GM23338 (cell line): ENCODE results near the gene ITPR3. TPM values are rescaled to one million over a fixed set of nuclear protein-coding genes. Genes with fewer than 3 reads are reported as not detected.

Source experiments
- ATAC-seq: fragments of 200-7000 bp; cut with Tn5 transposase; 3 replicates; pipeline ENCODE4 v1.9.1; 2020
- DNase-seq: peaks from one replicate; pipeline ENCODE4 v3.0.0-alpha.2; 2015; ENCODE audit warnings: low spot score
- H2AFZ ChIP-seq: fragments of 200-600 bp; sonication (generic); 2 replicates; pipeline ENCODE4 v1.8.0; 2016; ENCODE audit warnings: antibody characterized with exemption, mild to moderate bottlenecking, moderate library complexity
- H3F3A ChIP-seq: fragments of 200-600 bp; sonication (generic); replicated peaks from 2 replicates; pipeline ENCODE4 v1.8.0; 2017; ENCODE audit warnings: antibody characterized with exemption, mixed run types, low read depth
- H3K27ac ChIP-seq: fragments of 200-600 bp; sonication (generic); 2 replicates; pipeline ENCODE4 v1.6.1; 2016; ENCODE audit warnings: low read depth
- H3K27me3 ChIP-seq: fragments of 200-600 bp; sonication (generic); 2 replicates; pipeline ENCODE4 v1.8.0; 2016; ENCODE audit warnings: mild to moderate bottlenecking, mixed run types, moderate library complexity; ENCODE audit not compliant: insufficient read depth
- H3K36me3 ChIP-seq: fragments of 200-600 bp; sonication (generic); 2 replicates; pipeline ENCODE4 v1.8.0; 2016; ENCODE audit warnings: mild to moderate bottlenecking; ENCODE audit not compliant: insufficient read depth
- H3K4me1 ChIP-seq: fragments of 200-600 bp; sonication (generic); 2 replicates; pipeline ENCODE4 v1.8.0; 2016; ENCODE audit warnings: mild to moderate bottlenecking, moderate library complexity; ENCODE audit not compliant: insufficient read depth
- H3K4me2 ChIP-seq: fragments of 200-600 bp; sonication (generic); 2 replicates; pipeline ENCODE4 v1.7.1; 2017; ENCODE audit warnings: mixed run types
- H3K4me3 ChIP-seq: fragments of 200-600 bp; sonication (generic); 2 replicates; pipeline ENCODE4 v1.6.1; 2016; ENCODE audit warnings: mixed run types
- H3K79me2 ChIP-seq: fragments of 200-600 bp; sonication (generic); replicated peaks from 2 replicates; pipeline ENCODE4 v1.8.0; 2017; ENCODE audit warnings: mild to moderate bottlenecking; ENCODE audit not compliant: insufficient read depth
- H3K9me2 ChIP-seq: fragments of 200-600 bp; sonication (generic); 2 replicates; pipeline ENCODE4 v1.8.0; 2017; ENCODE audit not compliant: insufficient read depth
- H4K20me1 ChIP-seq: fragments of 200-600 bp; sonication (generic); replicated peaks from 2 replicates; pipeline ENCODE4 v1.8.0; 2017; ENCODE audit warnings: mild to moderate bottlenecking; ENCODE audit not compliant: insufficient read depth
- H3K27ac Mint-ChIP-seq: 2 replicates; pipeline ENCODE4 v1.8.0; 2020; ENCODE audit warnings: inconsistent platforms, mild to moderate bottlenecking, moderate library complexity, mixed read lengths
- H3K27me3 Mint-ChIP-seq: 3 replicates; pipeline ENCODE4 v1.8.0; 2022; ENCODE audit warnings: low read depth, mild to moderate bottlenecking, moderate library complexity, mixed read lengths, inconsistent platforms; ENCODE audit not compliant: insufficient read depth, poor library complexity
- H3K36me3 Mint-ChIP-seq: 3 replicates; pipeline ENCODE4 v1.8.0; 2021; ENCODE audit warnings: low read depth, mild to moderate bottlenecking, inconsistent platforms, moderate library complexity, mixed read lengths
- H3K4me1 Mint-ChIP-seq: 3 replicates; pipeline ENCODE4 v1.8.0; 2020; ENCODE audit warnings: mild to moderate bottlenecking, inconsistent platforms, mixed read lengths
- H3K4me3 Mint-ChIP-seq: 3 replicates; pipeline ENCODE4 v1.8.0; 2021; ENCODE audit warnings: moderate library complexity, mild to moderate bottlenecking, inconsistent platforms, mixed read lengths
- H3K9me3 Mint-ChIP-seq: 3 replicates; pipeline ENCODE4 v1.8.0; 2020; ENCODE audit warnings: moderate library complexity, mild to moderate bottlenecking, inconsistent platforms, mixed read lengths
- CREB1 ChIP-seq: fragments of 250-450 bp; sonication (Bioruptor Pico); IDR thresholded peaks from 2 replicates; pipeline ENCODE4 v1.5.0; 2020; ENCODE audit warnings: low read depth, mild to moderate bottlenecking, moderate library complexity
- EZH2 ChIP-seq: fragments of 200-600 bp; sonication (generic); IDR thresholded peaks from one replicate; pipeline ENCODE4 v1.8.0; 2017; ENCODE audit warnings: antibody characterized with exemption, mild to moderate bottlenecking, low read depth; ENCODE audit not compliant: unreplicated experiment
- JUNB ChIP-seq: IDR thresholded peaks from one replicate; pipeline ENCODE4 v1.6.1; 2016; ENCODE audit warnings: antibody characterized with exemption; ENCODE audit not compliant: unreplicated experiment
- STAT1 ChIP-seq: IDR thresholded peaks from one replicate; pipeline ENCODE4 v1.6.1; 2016; ENCODE audit warnings: antibody characterized with exemption; ENCODE audit not compliant: unreplicated experiment
- polyA plus RNA-seq: library from polyadenylated mRNA; unstranded; fragments of >200 nt; fragmentation: Nextera tagmentation; extraction: Ambion mirVana; gene quantifications from 2 replicates; pipeline ENCODE4 v1.2.1, GENCODE V29; 2016
- total RNA-seq: library from RNA; depleted of rRNA; stranded (reverse); fragments of >200 nt; shearing (Covaris generic); gene quantifications from 2 replicates; pipeline ENCODE4 v1.2.3, GENCODE V29; 2014
- TF ChIP-seq, protein P1 (sequence below): fragments of 250-450 bp; sonication (Bioruptor Pico); IDR thresholded peaks from 2 replicates; pipeline ENCODE4 v1.5.0; 2020; ENCODE audit warnings: mild to moderate bottlenecking, moderate library complexity
- TF ChIP-seq, protein P2 (sequence below): IDR thresholded peaks from 2 replicates; pipeline ENCODE4 v1.6.1; 2016; ENCODE audit warnings: antibody characterized with exemption

Gene ITPR3
- total and polyA plus RNA-seq, 2 experiments from 2014 or later: 7.3 to 31.9 TPM

DNA sequence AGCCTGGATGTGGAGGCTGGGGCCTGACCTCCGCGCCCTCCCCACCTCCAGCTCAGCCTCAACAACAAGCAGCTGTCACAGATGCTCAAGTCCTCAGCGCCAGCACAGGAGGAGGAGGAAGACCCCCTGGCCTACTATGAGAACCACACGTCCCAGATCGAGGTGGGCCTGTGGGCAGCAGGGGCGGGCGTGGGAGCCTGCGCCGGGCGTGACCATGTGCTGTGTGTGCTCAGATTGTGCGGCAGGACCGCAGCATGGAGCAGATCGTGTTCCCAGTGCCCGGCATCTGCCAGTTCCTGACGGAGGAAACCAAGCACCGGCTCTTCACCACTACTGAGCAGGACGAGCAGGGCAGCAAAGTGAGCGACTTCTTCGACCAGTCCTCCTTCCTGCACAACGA, 66.9 kb downstream of the ITPR3 start:
- peaks cover 39% of the 10 kb centered on the region for H3K36me3 Mint-ChIP-seq
- H3K4me1 Mint-ChIP-seq: peaks cover 12% of the 10 kb centered on the region
- Histone ChIP-seq H3K4me1 (no peaks in the 10 kb centered on the region), H3K36me3 (peaks cover 10% of the 10 kb centered on the region; the same call in 1 of the 2 replicates), H3F3A (no peaks in the 10 kb centered on the region), H2AFZ (no peak overlapping the region), H3K27ac (no peak overlapping the region), H4K20me1 (no peaks in the 10 kb centered on the region), H3K4me3 (no peak overlapping the region), H3K79me2 (no peaks in the 10 kb centered on the region), H3K27me3 (no peaks in the 10 kb centered on the region), H3K9me2 (no peaks in the 10 kb centered on the region), H3K4me2 (no peak overlapping the region)
- no peaks in the 10 kb centered on the region; the same call in 2 of the 3 replicates for H3K9me3 Mint-ChIP-seq
- H3K27me3 Mint-ChIP-seq: peaks cover 20% of the 10 kb centered on the region
- H3K4me3 Mint-ChIP-seq: no peak overlapping the region
- DNase-seq (no peak), ATAC-seq (no peak)
- TF ChIP-seq EZH2 (no peak), STAT1 (no peak), JUNB (no peak), CREB1 (no peak)
- TF ChIP-seq, protein P1, sequence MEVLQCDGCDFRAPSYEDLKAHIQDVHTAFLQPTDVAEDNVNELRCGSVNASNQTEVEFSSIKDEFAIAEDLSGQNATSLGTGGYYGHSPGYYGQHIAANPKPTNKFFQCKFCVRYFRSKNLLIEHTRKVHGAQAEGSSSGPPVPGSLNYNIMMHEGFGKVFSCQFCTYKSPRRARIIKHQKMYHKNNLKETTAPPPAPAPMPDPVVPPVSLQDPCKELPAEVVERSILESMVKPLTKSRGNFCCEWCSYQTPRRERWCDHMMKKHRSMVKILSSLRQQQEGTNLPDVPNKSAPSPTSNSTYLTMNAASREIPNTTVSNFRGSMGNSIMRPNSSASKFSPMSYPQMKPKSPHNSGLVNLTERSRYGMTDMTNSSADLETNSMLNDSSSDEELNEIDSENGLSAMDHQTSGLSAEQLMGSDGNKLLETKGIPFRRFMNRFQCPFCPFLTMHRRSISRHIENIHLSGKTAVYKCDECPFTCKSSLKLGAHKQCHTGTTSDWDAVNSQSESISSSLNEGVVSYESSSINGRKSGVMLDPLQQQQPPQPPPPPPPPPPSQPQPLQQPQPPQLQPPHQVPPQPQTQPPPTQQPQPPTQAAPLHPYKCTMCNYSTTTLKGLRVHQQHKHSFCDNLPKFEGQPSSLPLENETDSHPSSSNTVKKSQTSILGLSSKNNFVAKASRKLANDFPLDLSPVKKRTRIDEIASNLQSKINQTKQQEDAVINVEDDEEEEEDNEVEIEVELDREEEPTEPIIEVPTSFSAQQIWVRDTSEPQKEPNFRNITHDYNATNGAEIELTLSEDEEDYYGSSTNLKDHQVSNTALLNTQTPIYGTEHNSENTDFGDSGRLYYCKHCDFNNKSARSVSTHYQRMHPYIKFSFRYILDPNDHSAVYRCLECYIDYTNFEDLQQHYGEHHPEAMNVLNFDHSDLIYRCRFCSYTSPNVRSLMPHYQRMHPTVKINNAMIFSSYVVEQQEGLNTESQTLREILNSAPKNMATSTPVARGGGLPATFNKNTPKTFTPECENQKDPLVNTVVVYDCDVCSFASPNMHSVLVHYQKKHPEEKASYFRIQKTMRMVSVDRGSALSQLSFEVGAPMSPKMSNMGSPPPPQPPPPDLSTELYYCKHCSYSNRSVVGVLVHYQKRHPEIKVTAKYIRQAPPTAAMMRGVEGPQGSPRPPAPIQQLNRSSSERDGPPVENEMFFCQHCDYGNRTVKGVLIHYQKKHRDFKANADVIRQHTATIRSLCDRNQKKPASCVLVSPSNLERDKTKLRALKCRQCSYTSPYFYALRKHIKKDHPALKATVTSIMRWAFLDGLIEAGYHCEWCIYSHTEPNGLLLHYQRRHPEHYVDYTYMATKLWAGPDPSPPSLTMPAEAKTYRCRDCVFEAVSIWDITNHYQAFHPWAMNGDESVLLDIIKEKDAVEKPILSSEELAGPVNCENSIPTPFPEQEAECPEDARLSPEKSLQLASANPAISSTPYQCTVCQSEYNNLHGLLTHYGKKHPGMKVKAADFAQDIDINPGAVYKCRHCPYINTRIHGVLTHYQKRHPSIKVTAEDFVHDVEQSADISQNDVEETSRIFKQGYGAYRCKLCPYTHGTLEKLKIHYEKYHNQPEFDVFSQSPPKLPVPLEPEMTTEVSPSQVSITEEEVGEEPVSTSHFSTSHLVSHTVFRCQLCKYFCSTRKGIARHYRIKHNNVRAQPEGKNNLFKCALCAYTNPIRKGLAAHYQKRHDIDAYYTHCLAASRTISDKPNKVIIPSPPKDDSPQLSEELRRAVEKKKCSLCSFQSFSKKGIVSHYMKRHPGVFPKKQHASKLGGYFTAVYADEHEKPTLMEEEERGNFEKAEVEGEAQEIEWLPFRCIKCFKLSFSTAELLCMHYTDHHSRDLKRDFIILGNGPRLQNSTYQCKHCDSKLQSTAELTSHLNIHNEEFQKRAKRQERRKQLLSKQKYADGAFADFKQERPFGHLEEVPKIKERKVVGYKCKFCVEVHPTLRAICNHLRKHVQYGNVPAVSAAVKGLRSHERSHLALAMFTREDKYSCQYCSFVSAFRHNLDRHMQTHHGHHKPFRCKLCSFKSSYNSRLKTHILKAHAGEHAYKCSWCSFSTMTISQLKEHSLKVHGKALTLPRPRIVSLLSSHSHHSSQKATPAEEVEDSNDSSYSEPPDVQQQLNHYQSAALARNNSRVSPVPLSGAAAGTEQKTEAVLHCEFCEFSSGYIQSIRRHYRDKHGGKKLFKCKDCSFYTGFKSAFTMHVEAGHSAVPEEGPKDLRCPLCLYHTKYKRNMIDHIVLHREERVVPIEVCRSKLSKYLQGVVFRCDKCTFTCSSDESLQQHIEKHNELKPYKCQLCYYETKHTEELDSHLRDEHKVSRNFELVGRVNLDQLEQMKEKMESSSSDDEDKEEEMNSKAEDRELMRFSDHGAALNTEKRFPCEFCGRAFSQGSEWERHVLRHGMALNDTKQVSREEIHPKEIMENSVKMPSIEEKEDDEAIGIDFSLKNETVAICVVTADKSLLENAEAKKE (CRISPR knock-in tag): no peak
- TF ChIP-seq, protein P2, sequence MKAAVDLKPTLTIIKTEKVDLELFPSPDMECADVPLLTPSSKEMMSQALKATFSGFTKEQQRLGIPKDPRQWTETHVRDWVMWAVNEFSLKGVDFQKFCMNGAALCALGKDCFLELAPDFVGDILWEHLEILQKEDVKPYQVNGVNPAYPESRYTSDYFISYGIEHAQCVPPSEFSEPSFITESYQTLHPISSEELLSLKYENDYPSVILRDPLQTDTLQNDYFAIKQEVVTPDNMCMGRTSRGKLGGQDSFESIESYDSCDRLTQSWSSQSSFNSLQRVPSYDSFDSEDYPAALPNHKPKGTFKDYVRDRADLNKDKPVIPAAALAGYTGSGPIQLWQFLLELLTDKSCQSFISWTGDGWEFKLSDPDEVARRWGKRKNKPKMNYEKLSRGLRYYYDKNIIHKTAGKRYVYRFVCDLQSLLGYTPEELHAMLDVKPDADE: no peak
- no peak overlapping the region for H3K27ac Mint-ChIP-seq
